ENCODE data around the gene CLDN14.
"Not testable (repeated sequence)": the region's sequence is repeated elsewhere in the genome, so short reads cannot be mapped to it uniquely, and the experiment has no call there.

CLDN14 gene

GRCh38 chr21:36499578-36500471 lies 19.9 kb upstream of the CLDN14 start:
- no peak for DNase-seq

- no peak for DNase-seq
Measured at GRCh38 chr21:36494557-36494956, 14.6 kb upstream of the CLDN14 start.

GRCh38 chr21:36491209-36491910 lies 11.4 kb upstream of the CLDN14 start:
- peak; percentile 79 for DNase-seq

GRCh38 chr21:36489776-36490165 lies 9.8 kb upstream of the CLDN14 start:
- DNase-seq: no peak

GRCh38 chr21:36489103-36489775 lies 9.3 kb upstream of the CLDN14 start:
- DNase-seq: no peak

GRCh38 chr21:36487641-36488307 lies 7.9 kb upstream of the CLDN14 start:
- no peak for DNase-seq

GRCh38 chr21:36486246-36486645 lies 6.3 kb upstream of the CLDN14 start:
- no peak for DNase-seq

- no peak for DNase-seq
Measured at GRCh38 chr21:36485476-36485875, 5.6 kb upstream of the CLDN14 start.

- DNase-seq: no peak
Measured at GRCh38 chr21:36483095-36483494, 3.2 kb upstream of the CLDN14 start.

GRCh38 chr21:36482673-36483072 lies 2.8 kb upstream of the CLDN14 start:
- DNase-seq: no peak

- no peak for DNase-seq
Measured at GRCh38 chr21:36482181-36482580, 2.3 kb upstream of the CLDN14 start.

- DNase-seq: no peak
Measured at GRCh38 chr21:36481639-36482038, 1.7 kb upstream of the CLDN14 start.

- DNase-seq: no peak
Measured at GRCh38 chr21:36480618-36481017, 696 bp upstream of the CLDN14 start.

GRCh38 chr21:36478941-36479340 lies 981 bp downstream of the CLDN14 start:
- peak; percentile 45 for DNase-seq

- DNase-seq: peak; percentile 96
Measured at GRCh38 chr21:36478207-36478701, 1.7 kb downstream of the CLDN14 start.

GRCh38 chr21:36477559-36477958 lies 2.4 kb downstream of the CLDN14 start:
- DNase-seq: no peak

GRCh38 chr21:36477001-36477400 lies 2.9 kb downstream of the CLDN14 start:
- no peak for DNase-seq

- not testable (repeated sequence) for DNase-seq
Measured at GRCh38 chr21:36476541-36476940, 3.4 kb downstream of the CLDN14 start.

- DNase-seq: no peak
Measured at GRCh38 chr21:36474591-36474990, 5.3 kb downstream of the CLDN14 start.

GRCh38 chr21:36473203-36473602 lies 6.7 kb downstream of the CLDN14 start:
- no peak for DNase-seq

- no peak for DNase-seq
Measured at GRCh38 chr21:36472377-36472776, 7.5 kb downstream of the CLDN14 start.

- peak; percentile 79 for DNase-seq
Measured at GRCh38 chr21:36471254-36471723, 8.6 kb downstream of the CLDN14 start.
